Fibroblast of peridontal ligament (primary cell): Measurements from ENCODE around the gene ZDHHC14.
"Not testable (repeated sequence)": the region's sequence is repeated elsewhere in the genome, so short reads cannot be mapped to it uniquely, and the experiment has no call there.

ENCODE experiments used
- DNase-seq: peaks from one replicate; pipeline ENCODE4 v3.0.0-alpha.2; 2010; ENCODE audit errors: extremely low read depth

Gene ZDHHC14

GRCh38 chr6:157464653-157465535, 83.9 kb downstream of the ZDHHC14 start:
- DNase-seq = peak; percentile 13

- no peak for DNase-seq
Observed at GRCh38 chr6:157466342-157466648, 85.3 kb downstream of the ZDHHC14 start.

- not testable (repeated sequence) for DNase-seq
Observed at GRCh38 chr6:157467339-157467738, 86.3 kb downstream of the ZDHHC14 start.

GRCh38 chr6:157468054-157468453, 87.1 kb downstream of the ZDHHC14 start:
- DNase-seq = no peak

- DNase-seq = no peak
Observed at GRCh38 chr6:157468574-157468973, 87.6 kb downstream of the ZDHHC14 start.

- DNase-seq = peak; percentile 44
Observed at GRCh38 chr6:157469378-157469777, 88.4 kb downstream of the ZDHHC14 start.

GRCh38 chr6:157471077-157471686, 90.2 kb downstream of the ZDHHC14 start:
- DNase-seq = no peak

- no peak for DNase-seq
Observed at GRCh38 chr6:157471895-157472686, 91.1 kb downstream of the ZDHHC14 start.

GRCh38 chr6:157476797-157477196, 95.8 kb downstream of the ZDHHC14 start:
- no peak for DNase-seq

- no peak for DNase-seq
Observed at GRCh38 chr6:157478926-157479325, 97.9 kb downstream of the ZDHHC14 start.

GRCh38 chr6:157479464-157480303, 98.7 kb downstream of the ZDHHC14 start:
- no peak for DNase-seq

- DNase-seq = no peak
Observed at GRCh38 chr6:157481189-157481864, 100.3 kb downstream of the ZDHHC14 start.

GRCh38 chr6:157481865-157482249, 100.9 kb downstream of the ZDHHC14 start:
- peak; percentile 45 for DNase-seq

- no peak for DNase-seq
Observed at GRCh38 chr6:157483770-157484169, 102.8 kb downstream of the ZDHHC14 start.

GRCh38 chr6:157484181-157484580, 103.2 kb downstream of the ZDHHC14 start:
- DNase-seq = no peak

GRCh38 chr6:157486572-157486971, 105.6 kb downstream of the ZDHHC14 start:
- no peak for DNase-seq

GRCh38 chr6:157487110-157487773, 106.3 kb downstream of the ZDHHC14 start:
- no peak for DNase-seq

- DNase-seq = no peak
Observed at GRCh38 chr6:157488058-157488457, 107.1 kb downstream of the ZDHHC14 start.

GRCh38 chr6:157488716-157489118, 107.7 kb downstream of the ZDHHC14 start:
- DNase-seq = no peak

- no peak for DNase-seq
Observed at GRCh38 chr6:157490611-157491269, 109.8 kb downstream of the ZDHHC14 start.
